GM12864 (cell line): ENCODE results near the gene MAP9.
"Not testable (repeated sequence)": the region's sequence is repeated elsewhere in the genome, so short reads cannot be mapped to it uniquely, and the experiment has no call there.

Experiments used
- DNase-seq: peaks from one replicate; pipeline ENCODE4 v3.0.0-alpha.2; 2011; ENCODE audit warnings: low read depth
- H3K4me3 ChIP-seq: 2 replicates; pipeline ENCODE4 v1.5.1; 2011; ENCODE audit warnings: mild to moderate bottlenecking, low read depth, low read length, control low read depth
- TF ChIP-seq, protein P1 (sequence below): IDR thresholded peaks from 2 replicates; pipeline ENCODE4 v1.5.1; 2011; ENCODE audit warnings: low read depth, mild to moderate bottlenecking, moderate library complexity, low read length, control low read depth, inconsistent platforms; ENCODE audit errors: missing control alignments

MAP9 gene

DNA sequence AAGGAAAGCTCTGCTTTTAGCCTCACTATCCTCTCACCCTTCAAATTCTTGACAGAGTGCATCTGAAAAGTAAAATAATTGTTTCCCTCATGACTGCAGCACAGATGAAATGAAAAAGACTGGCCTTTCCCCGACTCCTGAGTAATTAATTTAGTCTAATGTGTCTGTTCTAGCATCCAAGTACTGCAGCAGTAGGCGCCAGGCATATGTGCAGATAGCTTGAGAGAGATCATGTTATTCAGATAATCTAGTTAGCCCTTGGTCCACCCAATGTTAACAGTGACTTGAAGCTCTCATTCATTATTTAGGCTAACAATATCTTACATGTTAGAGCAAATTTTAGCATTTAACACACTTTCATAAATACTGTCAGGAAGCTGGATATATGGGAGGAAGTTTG is 54.0 kb downstream of the MAP9 start:
- TF ChIP-seq, protein P1, sequence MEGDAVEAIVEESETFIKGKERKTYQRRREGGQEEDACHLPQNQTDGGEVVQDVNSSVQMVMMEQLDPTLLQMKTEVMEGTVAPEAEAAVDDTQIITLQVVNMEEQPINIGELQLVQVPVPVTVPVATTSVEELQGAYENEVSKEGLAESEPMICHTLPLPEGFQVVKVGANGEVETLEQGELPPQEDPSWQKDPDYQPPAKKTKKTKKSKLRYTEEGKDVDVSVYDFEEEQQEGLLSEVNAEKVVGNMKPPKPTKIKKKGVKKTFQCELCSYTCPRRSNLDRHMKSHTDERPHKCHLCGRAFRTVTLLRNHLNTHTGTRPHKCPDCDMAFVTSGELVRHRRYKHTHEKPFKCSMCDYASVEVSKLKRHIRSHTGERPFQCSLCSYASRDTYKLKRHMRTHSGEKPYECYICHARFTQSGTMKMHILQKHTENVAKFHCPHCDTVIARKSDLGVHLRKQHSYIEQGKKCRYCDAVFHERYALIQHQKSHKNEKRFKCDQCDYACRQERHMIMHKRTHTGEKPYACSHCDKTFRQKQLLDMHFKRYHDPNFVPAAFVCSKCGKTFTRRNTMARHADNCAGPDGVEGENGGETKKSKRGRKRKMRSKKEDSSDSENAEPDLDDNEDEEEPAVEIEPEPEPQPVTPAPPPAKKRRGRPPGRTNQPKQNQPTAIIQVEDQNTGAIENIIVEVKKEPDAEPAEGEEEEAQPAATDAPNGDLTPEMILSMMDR: no peak

DNA sequence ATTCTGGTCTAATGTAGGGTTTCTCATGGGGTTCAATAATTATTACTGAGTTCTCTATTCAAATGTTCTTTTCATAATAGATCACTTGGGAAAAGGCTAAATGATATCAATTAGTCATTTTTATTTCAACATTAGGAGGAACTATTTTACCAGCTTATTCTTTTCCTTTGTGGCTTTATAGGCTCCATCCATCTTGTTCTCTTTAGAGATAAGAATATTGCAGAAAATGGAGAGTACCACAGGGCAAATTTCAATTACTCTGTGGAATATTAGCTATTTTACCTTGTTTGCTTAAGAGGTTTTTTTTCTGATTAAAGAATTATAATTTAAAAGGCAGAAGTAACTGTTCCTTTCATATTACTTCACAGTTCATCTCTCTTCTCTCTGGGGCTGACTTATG is 55.8 kb downstream of the MAP9 start:
- TF ChIP-seq, protein P1: no peak
- H3K4me3 ChIP-seq: no peak overlapping the region
- DNase-seq: no peak

More for the DNA sequence above, 54.0 kb downstream of the MAP9 start:
- DNase-seq: no peak
- H3K4me3 ChIP-seq: no peak overlapping the region

DNA sequence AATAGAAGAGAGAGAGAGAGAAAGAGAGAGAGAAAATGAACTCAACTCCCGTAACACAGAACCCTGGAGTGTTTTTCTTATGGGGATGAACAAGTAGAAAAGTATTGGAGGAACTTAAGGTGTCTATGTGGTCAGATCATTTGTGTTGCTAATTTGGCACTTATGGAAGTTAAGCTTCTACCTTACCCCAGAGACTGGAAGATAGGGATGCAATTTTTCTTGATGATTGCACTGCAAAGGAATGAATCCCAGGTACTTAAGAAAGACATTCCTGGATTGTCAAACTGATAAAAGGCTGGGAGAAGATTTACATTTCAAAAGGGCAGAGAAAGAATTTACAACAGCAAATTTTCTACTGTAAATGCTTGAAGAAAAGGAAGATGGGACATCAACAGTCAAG is 57.2 kb downstream of the MAP9 start:
- H3K4me3 ChIP-seq: no peak overlapping the region
- TF ChIP-seq, protein P1: no peak
- DNase-seq: no peak

DNA sequence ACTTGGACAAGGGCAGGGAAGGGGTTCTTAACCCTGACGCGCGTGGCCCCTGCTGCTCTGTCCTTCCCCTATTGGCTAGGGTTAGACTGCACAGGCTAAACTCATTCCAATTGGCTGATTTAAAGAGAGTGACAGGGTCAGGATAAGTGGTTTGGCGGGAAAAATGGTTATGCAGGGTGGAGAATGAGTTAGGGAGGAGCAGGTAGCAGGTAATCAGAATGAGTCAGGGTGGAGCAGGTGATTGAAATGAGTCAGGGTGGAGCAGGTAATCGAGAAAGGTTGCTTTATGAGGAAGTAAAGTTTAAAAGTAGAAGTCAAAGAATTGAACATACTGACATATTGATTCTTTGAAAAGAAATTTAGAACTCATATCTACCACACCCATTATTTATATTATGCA is 64.7 kb downstream of the MAP9 start:
- not testable (repeated sequence) for H3K4me3 ChIP-seq, DNase-seq

DNA sequence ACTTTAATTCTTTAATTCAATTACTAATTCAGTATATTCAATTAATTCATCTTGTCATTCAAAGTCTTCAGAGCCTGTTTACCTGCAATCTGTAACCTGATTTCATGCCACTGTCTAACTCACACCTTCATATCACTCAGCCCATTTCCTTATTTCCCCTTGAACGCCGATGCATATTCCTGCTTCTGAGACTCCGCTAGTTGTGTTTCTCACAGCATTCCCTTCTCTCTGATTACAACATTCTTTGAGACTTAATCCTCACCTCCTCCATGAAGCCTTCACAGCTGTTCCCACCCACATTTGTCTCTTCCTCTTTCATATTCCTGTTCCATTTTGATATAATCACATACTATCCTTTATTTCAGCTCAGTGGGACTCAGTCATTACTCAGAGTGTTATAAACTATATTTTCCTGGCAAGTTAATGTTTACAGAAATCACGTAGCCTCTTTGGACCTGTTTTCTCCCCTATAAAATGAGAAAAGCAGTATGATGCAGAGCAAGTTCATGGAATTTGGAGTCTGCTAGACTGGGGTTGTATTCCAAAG is 69.0 kb downstream of the MAP9 start:
- TF ChIP-seq, protein P1: no peak
- DNase-seq: no peak
- no peak overlapping the region for H3K4me3 ChIP-seq

DNA sequence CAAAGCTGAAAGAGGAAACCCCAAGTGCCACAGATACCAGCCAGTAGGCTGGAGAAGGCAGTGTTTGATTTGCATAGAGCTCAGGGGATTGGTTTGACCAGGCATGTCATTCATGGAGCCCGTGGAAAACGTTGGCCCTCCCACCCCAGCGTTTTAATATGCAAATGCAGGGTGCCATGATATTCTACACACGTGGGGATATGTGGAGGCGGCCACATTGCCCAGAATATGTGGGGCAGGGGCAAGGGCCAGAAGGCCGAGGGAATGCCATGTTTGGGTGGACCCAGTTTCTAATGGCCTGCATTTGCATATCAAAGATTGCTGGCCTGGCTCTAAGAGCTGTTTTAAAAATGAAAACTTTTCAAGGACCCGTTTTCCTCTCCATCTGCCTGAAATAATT is 71.1 kb downstream of the MAP9 start:
- TF ChIP-seq, protein P1: no peak
- no peak overlapping the region for H3K4me3 ChIP-seq
- DNase-seq: no peak

DNA sequence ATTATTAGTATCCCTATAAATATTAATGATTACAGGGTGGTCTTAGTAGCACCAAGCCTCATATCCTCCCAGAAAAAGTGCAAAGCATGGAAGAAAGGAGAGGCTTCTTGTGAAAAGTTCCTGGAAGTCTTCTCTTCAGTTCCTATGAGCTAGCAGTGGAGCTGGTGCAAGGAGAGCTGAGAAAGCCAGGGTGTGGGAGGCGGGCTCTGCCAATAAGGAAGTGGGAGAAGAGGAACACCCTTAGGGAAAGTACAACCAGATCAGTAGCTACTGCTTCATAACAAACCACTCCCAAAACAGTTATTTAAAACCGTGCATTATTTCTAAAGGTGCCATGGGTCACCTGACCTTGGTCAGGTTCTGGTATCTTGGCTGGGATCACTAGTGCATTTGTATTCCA is 72.4 kb downstream of the MAP9 start:
- TF ChIP-seq, protein P1: no peak
- DNase-seq: no peak

More for the DNA sequence above, 72.4 kb downstream of the MAP9 start:
- H3K4me3 ChIP-seq: no peak overlapping the region
